Left lung (tissue), 10 donors: ENCODE results near the gene SLC24A4. TPM values are rescaled to one million over a fixed set of nuclear protein-coding genes. Genes with fewer than 3 reads are reported as not detected.

Experiments used
- ATAC-seq: fragments of 200-7000 bp; cut with Tn5 transposase; one replicate; pipeline ENCODE4 v1.9.1; 2020; ENCODE audit warnings: moderate library complexity
- DNase-seq, 4 donors: peaks; one replicate each; pipeline ENCODE4 v3.0.0-alpha.2; 2013 to 2020
- H3K27ac ChIP-seq, 2 donors: fragments of 200-600 bp; sonication (generic) in 1 of 2; one replicate each; pipeline versions ENCODE4 v1.5.0 to v1.8.0; 2020 to 2021
- H3K27me3 ChIP-seq, 2 donors: fragments of 200-600 bp; sonication (generic) in 1 of 2; one replicate each; pipeline versions ENCODE4 v1.5.0 to v1.8.0; 2020 to 2021
- H3K36me3 ChIP-seq, 2 donors: fragments of 200-600 bp; sonication (generic) in 1 of 2; one replicate each; pipeline versions ENCODE4 v1.5.0 to v1.8.0; 2020 to 2021
- H3K4me1 ChIP-seq, 2 donors: fragments of 200-600 bp; one replicate each; pipeline ENCODE4 v1.8.0; 2021
- H3K4me3 ChIP-seq, 2 donors: fragments of 200-600 bp; sonication (generic) in 1 of 2; one replicate each; pipeline versions ENCODE4 v1.5.0 to v1.8.0; 2020 to 2021; ENCODE audit warnings: mild to moderate bottlenecking in 1 of 2
- H3K9me3 ChIP-seq, 2 donors: fragments of 200-600 bp; sonication (generic) in 1 of 2; one replicate each; pipeline versions ENCODE4 v1.5.0 to v1.8.0; 2020 to 2021
- intact Hi-C, 2 donors: fragments of 100-400 bp; cut with DNase I; formaldehyde crosslinking; loops; one replicate each; pipeline versions ENCODE4 v1.11.2 to v1.14.2; 2022
- polyA plus RNA-seq, 6 donors: library from polyadenylated mRNA; unstranded; fragments of 120-200 nt; gene quantifications; one replicate each; pipeline ENCODE4 v1.2.1, GENCODE V29; 2013; ENCODE audit not compliant: insufficient read length in 6 of 6
- total RNA-seq, 2 donors: library from RNA; stranded (reverse); fragmentation: NEBNext Ultra II Directional; extraction: Animal tissue kit (Norgen Biotek cat#: 25700); gene quantifications; one replicate each; pipeline ENCODE4 v1.2.1, GENCODE V29; 2021
- TF ChIP-seq, protein P1 (sequence below), 2 donors: fragments of 200-600 bp; sonication (generic) in 1 of 2; IDR thresholded peaks; one replicate each; pipeline versions ENCODE4 v1.5.0 to v1.8.0; 2021; ENCODE audit warnings: antibody characterized with exemption in 2 of 2
- donor health status: DM: no; HTN: yes; CAD: no.
- donor health status: DM: no; HTN: no; CAD: no.

Gene SLC24A4
- total and polyA plus RNA-seq, 8 donors = 0.25 to 2.0 (median 0.47) TPM

DNA sequence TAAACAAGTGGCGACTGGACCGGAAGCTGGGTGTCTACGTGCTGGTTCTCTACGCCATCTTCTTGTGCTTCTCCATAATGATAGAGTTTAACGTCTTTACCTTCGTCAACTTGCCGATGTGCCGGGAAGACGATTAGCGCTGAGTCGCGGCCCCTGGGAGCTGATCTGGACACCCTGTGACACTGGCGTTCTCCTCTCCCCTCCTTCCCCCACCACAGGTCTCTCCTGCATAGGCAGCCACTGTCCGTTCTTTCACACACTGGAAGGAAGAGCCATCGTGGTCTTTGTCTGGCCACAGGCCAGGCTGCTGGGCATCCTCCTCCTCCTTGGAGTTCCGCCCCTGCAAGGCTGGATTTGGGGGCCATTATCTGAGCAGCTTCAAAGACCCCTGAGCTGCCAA lies 170.5 kb downstream of the SLC24A4 start:
- no peak for DNase-seq
- H3K27ac ChIP-seq = peak overlapping the region in 1 of 2 donors; percentile 74
- H3K4me1 ChIP-seq = peaks cover 0 to 84% of the 10 kb centered on the region in 2 donors
- no peaks in the 10 kb centered on the region for H3K27me3 ChIP-seq
- no peak overlapping the region for H3K4me3 ChIP-seq
- H3K9me3 ChIP-seq = no peaks in the 10 kb centered on the region
- ATAC-seq = no peak
- H3K36me3 ChIP-seq = no peaks in the 10 kb centered on the region
- TF ChIP-seq, protein P1, sequence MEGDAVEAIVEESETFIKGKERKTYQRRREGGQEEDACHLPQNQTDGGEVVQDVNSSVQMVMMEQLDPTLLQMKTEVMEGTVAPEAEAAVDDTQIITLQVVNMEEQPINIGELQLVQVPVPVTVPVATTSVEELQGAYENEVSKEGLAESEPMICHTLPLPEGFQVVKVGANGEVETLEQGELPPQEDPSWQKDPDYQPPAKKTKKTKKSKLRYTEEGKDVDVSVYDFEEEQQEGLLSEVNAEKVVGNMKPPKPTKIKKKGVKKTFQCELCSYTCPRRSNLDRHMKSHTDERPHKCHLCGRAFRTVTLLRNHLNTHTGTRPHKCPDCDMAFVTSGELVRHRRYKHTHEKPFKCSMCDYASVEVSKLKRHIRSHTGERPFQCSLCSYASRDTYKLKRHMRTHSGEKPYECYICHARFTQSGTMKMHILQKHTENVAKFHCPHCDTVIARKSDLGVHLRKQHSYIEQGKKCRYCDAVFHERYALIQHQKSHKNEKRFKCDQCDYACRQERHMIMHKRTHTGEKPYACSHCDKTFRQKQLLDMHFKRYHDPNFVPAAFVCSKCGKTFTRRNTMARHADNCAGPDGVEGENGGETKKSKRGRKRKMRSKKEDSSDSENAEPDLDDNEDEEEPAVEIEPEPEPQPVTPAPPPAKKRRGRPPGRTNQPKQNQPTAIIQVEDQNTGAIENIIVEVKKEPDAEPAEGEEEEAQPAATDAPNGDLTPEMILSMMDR (IDR thresholded peaks at IDR 0.05) = no peak
- intact Hi-C loops = no loop called here

DNA sequence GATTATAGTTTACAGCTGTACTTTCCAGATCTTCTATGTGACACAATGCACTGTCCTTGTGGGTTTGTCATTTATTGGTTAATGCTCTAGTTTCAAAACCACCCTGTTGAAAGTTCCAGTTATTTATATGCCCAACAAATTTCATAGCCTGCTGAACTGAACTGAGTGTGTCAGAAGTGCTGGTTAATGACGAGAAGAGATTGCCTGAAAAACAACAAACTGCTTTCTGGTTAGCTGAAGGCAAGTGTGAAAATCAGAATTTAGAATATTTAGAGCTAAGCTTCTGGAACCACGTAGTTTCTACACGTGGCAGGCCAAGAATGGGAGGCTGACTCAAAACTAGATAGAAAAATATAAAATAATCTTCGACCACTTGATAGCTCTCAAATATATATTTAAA lies 171.5 kb downstream of the SLC24A4 start:
- ATAC-seq (no peak), DNase-seq (no peak)
- TF ChIP-seq, protein P1 (IDR thresholded peaks at IDR 0.05) = no peak
- Histone ChIP-seq H3K4me3 (no peak overlapping the region), H3K36me3 (no peaks in the 10 kb centered on the region), H3K27ac (peak overlapping the region in 1 of 2 donors; percentile 74), H3K9me3 (no peaks in the 10 kb centered on the region), H3K4me1 (peaks cover 0 to 74% of the 10 kb centered on the region in 2 donors), H3K27me3 (no peaks in the 10 kb centered on the region)
- intact Hi-C loops = no loop called here

DNA sequence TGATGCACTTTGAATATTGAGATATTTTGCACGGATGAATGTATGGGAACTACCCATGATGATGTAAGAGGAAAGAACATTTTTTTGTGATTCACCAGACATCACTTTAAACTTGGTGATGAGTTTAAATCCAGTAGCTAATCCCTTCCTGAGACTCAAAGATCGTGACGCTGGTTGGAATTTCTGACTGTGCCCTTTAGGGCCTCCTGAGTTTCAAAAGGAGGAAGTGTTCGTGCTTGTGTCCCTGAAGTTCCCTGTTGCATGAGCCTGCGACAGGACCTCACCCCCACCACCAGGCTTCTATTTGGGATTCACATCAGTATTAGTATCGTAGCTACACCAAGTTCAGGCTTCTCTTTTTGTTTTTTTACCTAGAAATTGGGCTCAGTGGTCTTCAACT lies 172.1 kb downstream of the SLC24A4 start:
- Histone ChIP-seq H3K4me1 (peaks cover 0 to 69% of the 10 kb centered on the region in 2 donors), H3K9me3 (no peaks in the 10 kb centered on the region), H3K36me3 (no peaks in the 10 kb centered on the region), H3K4me3 (no peak overlapping the region), H3K27me3 (no peaks in the 10 kb centered on the region), H3K27ac (peak overlapping the region in 1 of 2 donors; percentile 74)
- TF ChIP-seq, protein P1 (IDR thresholded peaks at IDR 0.05) = peak in 1 of 2 donors; percentile 12
- intact Hi-C loops = no loop called here
- DNase-seq (no peak), ATAC-seq (peak; percentile 58)

DNA sequence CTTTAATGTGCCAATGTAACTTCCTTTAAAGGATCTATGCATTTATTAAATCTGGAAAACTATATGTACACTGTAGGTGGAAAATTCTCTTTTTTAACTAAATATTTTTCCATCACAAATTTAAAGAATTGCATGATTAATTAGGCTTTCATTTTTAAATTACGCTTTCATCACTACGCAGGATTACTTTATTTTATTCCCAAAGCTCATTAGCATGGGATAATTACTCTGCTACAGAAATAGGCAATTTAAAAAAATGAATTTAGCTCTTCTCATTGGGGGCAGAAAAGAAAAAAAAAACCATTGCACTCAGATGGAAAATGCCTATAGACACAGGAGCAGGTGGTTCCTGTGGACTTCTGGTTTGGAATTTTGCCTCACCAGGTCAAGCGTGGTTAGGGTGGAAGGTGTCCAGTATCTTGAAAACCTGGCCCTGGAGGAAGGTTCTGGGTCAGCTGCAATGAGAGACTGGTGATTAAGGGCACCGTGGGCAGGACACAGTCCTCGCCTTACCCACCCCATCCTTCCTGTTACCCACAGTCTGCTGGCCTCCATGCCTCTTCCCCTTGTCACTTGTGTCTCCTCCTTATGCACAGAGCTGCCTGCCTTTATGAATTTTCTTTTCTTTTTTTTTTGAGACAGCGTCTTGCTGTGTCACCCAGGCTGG lies 173.4 kb downstream of the SLC24A4 start:
- no peaks in the 10 kb centered on the region for H3K36me3 ChIP-seq

DNA sequence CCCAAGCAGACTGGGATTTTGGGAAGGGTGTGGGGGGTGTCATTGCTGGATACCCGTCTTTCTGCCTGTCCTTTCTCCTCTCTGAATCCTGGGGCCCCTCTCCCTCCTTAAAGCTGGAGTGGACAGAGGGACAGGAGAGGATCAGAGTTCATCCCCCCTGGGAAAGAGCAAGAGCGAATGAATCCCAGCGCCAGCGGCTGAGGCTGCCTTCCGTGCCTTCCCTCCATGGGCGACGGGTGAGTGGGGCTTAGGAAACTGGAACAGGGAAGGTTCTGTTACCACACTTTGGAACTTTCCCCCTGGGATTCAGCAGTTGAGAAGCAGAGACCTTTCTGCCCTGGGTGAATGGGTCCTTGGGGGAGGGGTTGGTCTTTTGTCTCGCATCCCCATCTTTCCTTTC lies 174.4 kb downstream of the SLC24A4 start:
- intact Hi-C loops = no loop called here
- Histone ChIP-seq H3K4me3 (no peak overlapping the region), H3K4me1 (peaks cover 0 to 45% of the 10 kb centered on the region in 2 donors), H3K9me3 (no peaks in the 10 kb centered on the region), H3K27me3 (no peaks in the 10 kb centered on the region), H3K27ac (no peak overlapping the region), H3K36me3 (no peaks in the 10 kb centered on the region)
- TF ChIP-seq, protein P1 (IDR thresholded peaks at IDR 0.05) = no peak
- ATAC-seq (no peak), DNase-seq (no peak)

More for the DNA sequence above, 173.4 kb downstream of the SLC24A4 start:
- TF ChIP-seq, protein P1 (IDR thresholded peaks at IDR 0.05) = no peak
- ATAC-seq (no peak), DNase-seq (no peak)
- Histone ChIP-seq H3K4me3 (no peak overlapping the region), H3K9me3 (no peaks in the 10 kb centered on the region), H3K27ac (no peak overlapping the region), H3K27me3 (no peaks in the 10 kb centered on the region), H3K4me1 (peaks cover 0 to 56% of the 10 kb centered on the region in 2 donors)
- intact Hi-C loops = no loop called here
